Caco-2 (cell line): Measurements from ENCODE around the gene SLC18A2. TPM values are rescaled to one million over a fixed set of nuclear protein-coding genes. Genes with fewer than 3 reads are reported as not detected.

Source experiments
- BruUV-seq: library from RNA; stranded (reverse); fragments of 400-500 nt; replicated peaks from 2 replicates; lab custom pipeline; 2021; lab: Mats Ljungman, UMichigan
- CTCF ChIA-PET: fragments of 300-600 bp; sonication (Branson Sonifier 250); formaldehyde crosslinking; loops from one replicate; lab custom pipeline; 2022; ENCODE audit warnings: antibody characterized with exemption; lab: Charles Lee
- POLR2A ChIA-PET: fragments of 300-600 bp; sonication (Branson Sonifier 250); formaldehyde crosslinking; loops from one replicate; lab custom pipeline; 2022; ENCODE audit warnings: antibody characterized with exemption; lab: Charles Lee
- DNase-seq, 2 experiments: peaks; one replicate each; pipeline versions ENCODE4 v3.0.0 to v3.0.0-alpha.2; 2020 to 2022
- H3K27me3 ChIP-seq: replicated peaks from 2 replicates; pipeline ENCODE4 v1.6.0; 2011; ENCODE audit warnings: low read length; ENCODE audit not compliant: control insufficient read depth, insufficient read depth
- H3K36me3 ChIP-seq: 2 replicates; pipeline ENCODE4 v1.5.1; 2011; ENCODE audit warnings: low read length; ENCODE audit not compliant: control insufficient read depth, insufficient read depth
- H3K4me1 ChIP-seq: fragments of 250-450 bp; sonication (Bioruptor Pico); 2 replicates; pipeline ENCODE4 v1.5.1; 2020; ENCODE audit warnings: mild to moderate bottlenecking
- H3K4me3 ChIP-seq: 2 replicates; pipeline ENCODE4 v1.5.1; 2011; ENCODE audit warnings: low read depth, mild to moderate bottlenecking, control low read depth, low read length
- H3K9me3 ChIP-seq: fragments of 250-450 bp; sonication (Bioruptor Pico); 2 replicates; pipeline ENCODE4 v1.5.1; 2020; ENCODE audit warnings: mild to moderate bottlenecking, moderate library complexity
- H3K27ac Mint-ChIP-seq: one replicate; pipeline ENCODE4 v1.8.0; 2022; ENCODE audit warnings: mixed read lengths; ENCODE audit not compliant: unreplicated experiment
- H3K27me3 Mint-ChIP-seq: one replicate; pipeline ENCODE4 v1.8.0; 2022; ENCODE audit warnings: mixed read lengths; ENCODE audit not compliant: insufficient read depth, unreplicated experiment
- H3K36me3 Mint-ChIP-seq: one replicate; pipeline ENCODE4 v1.8.0; 2022; ENCODE audit warnings: mild to moderate bottlenecking, mixed read lengths; ENCODE audit not compliant: insufficient read depth, unreplicated experiment
- H3K4me1 Mint-ChIP-seq: one replicate; pipeline ENCODE4 v1.8.0; 2022; ENCODE audit warnings: low read depth, mixed read lengths; ENCODE audit not compliant: unreplicated experiment
- H3K4me3 Mint-ChIP-seq: one replicate; pipeline ENCODE4 v1.8.0; 2022; ENCODE audit warnings: mild to moderate bottlenecking, moderate library complexity, mixed read lengths; ENCODE audit not compliant: unreplicated experiment
- H3K9me3 Mint-ChIP-seq: one replicate; pipeline ENCODE4 v1.8.0; 2022; ENCODE audit warnings: mixed read lengths; ENCODE audit not compliant: unreplicated experiment
- CTCF ChIP-seq, 2 experiments: fragments of 200-600 bp in 1 of 2; IDR thresholded peaks; 1 replicate in 1 of 2; 2 replicates in 1 of 2; pipeline versions ENCODE4 v1.5.1 to v1.8.0; 2011 to 2022; ENCODE audit warnings: antibody characterized with exemption in 1 of 2, control low read depth in 1 of 2, inconsistent platforms in 1 of 2, low read depth in 1 of 2, low read length in 1 of 2, mild to moderate bottlenecking in 1 of 2, moderate library complexity in 1 of 2; ENCODE audit not compliant: insufficient read depth in 1 of 2, severe bottlenecking in 1 of 2, unreplicated experiment in 1 of 2
- intact Hi-C: fragments of 100-400 bp; cut with micrococcal nuclease; formaldehyde crosslinking; loops from one replicate; pipeline ENCODE4 v1.10.0; 2022; ENCODE audit not compliant: unreplicated experiment
- total RNA-seq: library from RNA; stranded (reverse); gene quantifications from 2 replicates; pipeline ENCODE4 v1.2.3, GENCODE V29; 2022

Gene SLC18A2
- total RNA-seq, 1 experiment from 2014 or later: not detected

GRCh38 chr10:117268258-117268657 lies 27.3 kb downstream of the SLC18A2 start:
- H3K27me3 Mint-ChIP-seq: no peaks in the 10 kb centered on the region
- no peak overlapping the region for H3K4me3 ChIP-seq
- CTCF ChIA-PET: no interaction called here
- no peaks in the 10 kb centered on the region for H3K36me3 Mint-ChIP-seq
- H3K27me3 ChIP-seq: no peaks in the 10 kb centered on the region
- POLR2A ChIA-PET: no interaction called here
- no peak overlapping the region for H3K27ac Mint-ChIP-seq
- H3K4me1 Mint-ChIP-seq: peaks cover 17% of the 10 kb centered on the region
- TF ChIP-seq CTCF (IDR thresholded peaks at IDR 0.05; ENCODE audit: insufficient read depth in 1 of 2, low read depth in 1 of 2, low read length in 1 of 2, severe bottlenecking in 1 of 2, unreplicated experiment in 1 of 2): no peak
- H3K36me3 ChIP-seq: no peaks in the 10 kb centered on the region
- no peaks in the 10 kb centered on the region for H3K9me3 Mint-ChIP-seq
- H3K9me3 ChIP-seq: no peaks in the 10 kb centered on the region
- no peak for DNase-seq
- intact Hi-C loops: no loop called here
- H3K4me3 Mint-ChIP-seq: no peak overlapping the region
- 0 out of 2 replicates have a peak, but pooled peaks cover 3% of the 10 kb centered on the region for H3K4me1 ChIP-seq
- BruUV-seq: no TSS peak

GRCh38 chr10:117268907-117269306 lies 28.0 kb downstream of the SLC18A2 start:
- no peak for DNase-seq
- Mint-ChIP-seq H3K27me3 (no peaks in the 10 kb centered on the region), H3K4me1 (peaks cover 17% of the 10 kb centered on the region), H3K4me3 (no peak overlapping the region), H3K27ac (no peak overlapping the region), H3K36me3 (no peaks in the 10 kb centered on the region), H3K9me3 (no peaks in the 10 kb centered on the region)
- intact Hi-C loops: no loop called here
- no TSS peak for BruUV-seq
- TF ChIP-seq CTCF (IDR thresholded peaks at IDR 0.05; ENCODE audit: insufficient read depth in 1 of 2, low read depth in 1 of 2, low read length in 1 of 2, severe bottlenecking in 1 of 2, unreplicated experiment in 1 of 2): no peak
- H3K36me3 ChIP-seq: no peaks in the 10 kb centered on the region
- ChIA-PET POLR2A (no interaction called here), CTCF (no interaction called here)
- no peak overlapping the region for H3K4me3 ChIP-seq
- H3K4me1 ChIP-seq: 0 out of 2 replicates have a peak, but pooled peaks cover 3% of the 10 kb centered on the region
- no peaks in the 10 kb centered on the region for H3K27me3 ChIP-seq
- no peaks in the 10 kb centered on the region for H3K9me3 ChIP-seq

GRCh38 chr10:117271427-117271826 lies 30.5 kb downstream of the SLC18A2 start:
- H3K27me3 Mint-ChIP-seq: no peaks in the 10 kb centered on the region
- Histone ChIP-seq H3K4me3 (no peak overlapping the region), H3K27me3 (no peaks in the 10 kb centered on the region), H3K4me1 (0 out of 2 replicates have a peak, but pooled peaks cover 3% of the 10 kb centered on the region), H3K9me3 (no peaks in the 10 kb centered on the region), H3K36me3 (no peaks in the 10 kb centered on the region)
- H3K4me3 Mint-ChIP-seq: no peak overlapping the region
- intact Hi-C loops: no loop called here
- TF ChIP-seq CTCF (IDR thresholded peaks at IDR 0.05; ENCODE audit: insufficient read depth in 1 of 2, low read depth in 1 of 2, low read length in 1 of 2, severe bottlenecking in 1 of 2, unreplicated experiment in 1 of 2): no peak
- CTCF ChIA-PET: no interaction called here
- H3K9me3 Mint-ChIP-seq: no peaks in the 10 kb centered on the region
- BruUV-seq: no TSS peak
- no peak for DNase-seq
- H3K4me1 Mint-ChIP-seq: peaks cover 12% of the 10 kb centered on the region
- no peaks in the 10 kb centered on the region for H3K36me3 Mint-ChIP-seq
- POLR2A ChIA-PET: no interaction called here
- no peak overlapping the region for H3K27ac Mint-ChIP-seq
